Prostate gland (tissue), 2 donors: ENCODE data around the gene SLAMF6.

Source experiments
- CTCF ChIP-seq, 4 experiments: fragments of 200-600 bp in 2 of 4; fragments of 450-650 bp in 2 of 4; sonication (generic) in 2 of 4; IDR thresholded peaks; 1 replicate in 3 of 4; 2 replicates in 1 of 4; pipeline ENCODE4 v1.5.1; 2016 to 2019; ENCODE audit warnings: antibody characterized with exemption in 4 of 4, mild to moderate bottlenecking in 2 of 4, moderate library complexity in 2 of 4
- POLR2A ChIP-seq: fragments of 450-650 bp; IDR thresholded peaks from one replicate; pipeline ENCODE4 v1.6.1; 2016; ENCODE audit warnings: antibody characterized with exemption, mild to moderate bottlenecking
- POLR2AphosphoS5 ChIP-seq: sonication (generic); formaldehyde crosslinking; IDR thresholded peaks from one replicate; pipeline ENCODE4 v1.6.1; 2017; ENCODE audit warnings: antibody characterized with exemption

- no peak for TF ChIP-seq CTCF (IDR thresholded peaks at IDR 0.05)
- no peak for TF ChIP-seq POLR2A
- no peak for TF ChIP-seq POLR2AphosphoS5
Observed at GRCh38 chr1:160504651-160505050, 18.4 kb downstream of the SLAMF6 start.
